HL-60 (cell line): ENCODE measurements around the gene IHH.

ENCODE experiments used
- DNase-seq, 2 experiments: peaks; one replicate each; pipeline ENCODE4 v3.0.0-alpha.2; 2010 to 2020; ENCODE audit warnings: low read depth in 1 of 2, low spot score in 1 of 2
- H3K27ac ChIP-seq: fragments of 250-450 bp; sonication (Bioruptor Pico); replicated peaks from 2 replicates; pipeline ENCODE4 v1.5.1; 2020; ENCODE audit warnings: mild to moderate bottlenecking, moderate library complexity
- H3K27me3 ChIP-seq: fragments of 250-450 bp; sonication (Bioruptor Pico); 2 replicates; pipeline ENCODE4 v1.5.1; 2021; ENCODE audit warnings: mild to moderate bottlenecking, moderate library complexity; ENCODE audit not compliant: insufficient read depth, poor library complexity, severe bottlenecking
- H3K4me3 ChIP-seq: replicated peaks from 2 replicates; pipeline ENCODE4 v1.5.1; 2011; ENCODE audit warnings: mild to moderate bottlenecking, control low read depth, low read length; ENCODE audit not compliant: insufficient read depth
- CTCF ChIP-seq: IDR thresholded peaks from one replicate; pipeline ENCODE4 v1.5.1; 2011; ENCODE audit warnings: low read length, control low read depth, inconsistent platforms; ENCODE audit not compliant: insufficient read depth
- GABPA ChIP-seq: IDR thresholded peaks from 2 replicates; pipeline ENCODE4 v1.6.1; 2012; ENCODE audit warnings: low read depth
- POLR2AphosphoS5 ChIP-seq: IDR thresholded peaks from 2 replicates; pipeline ENCODE4 v1.6.1; 2012; ENCODE audit warnings: low read depth
- REST ChIP-seq: IDR thresholded peaks from 2 replicates; pipeline ENCODE4 v1.6.1; 2012; ENCODE audit warnings: low read depth; ENCODE audit not compliant: insufficient replicate concordance
- SPI1 ChIP-seq: IDR thresholded peaks from 2 replicates; pipeline ENCODE4 v1.6.1; 2012; ENCODE audit warnings: low read depth, mild to moderate bottlenecking, borderline replicate concordance

Gene IHH

GRCh38 chr2:219094171-219094570, 33.5 kb upstream of the IHH start:
- H3K4me3 ChIP-seq, result no peak overlapping the region
- H3K27ac ChIP-seq, result no peak overlapping the region
- no peak for DNase-seq
- no peak for TF ChIP-seq POLR2AphosphoS5
- no peak for TF ChIP-seq GABPA
- no peak for TF ChIP-seq SPI1
- no peak for TF ChIP-seq CTCF
- no peak for TF ChIP-seq REST
- H3K27me3 ChIP-seq, result no peaks in the 10 kb centered on the region

GRCh38 chr2:219090436-219091299, 29.9 kb upstream of the IHH start:
- no peak for TF ChIP-seq POLR2AphosphoS5
- no peak for TF ChIP-seq REST
- no peak for TF ChIP-seq SPI1
- no peak for TF ChIP-seq GABPA
- TF ChIP-seq CTCF, result no peak
- Histone ChIP-seq H3K27ac (no peak overlapping the region), H3K4me3 (no peak overlapping the region), H3K27me3 (no peaks in the 10 kb centered on the region)
- DNase-seq, result no peak

- no peak for DNase-seq
- Histone ChIP-seq H3K27me3 (no peaks in the 10 kb centered on the region), H3K27ac (no peak overlapping the region), H3K4me3 (no peak overlapping the region)
- TF ChIP-seq POLR2AphosphoS5 (no peak), REST (no peak), CTCF (no peak), SPI1 (no peak), GABPA (no peak)
These were observed 28.6 kb upstream of the IHH start for GRCh38 chr2:219089330-219089729.
